ENCODE data around the gene POLR2J2. TPM values are rescaled to one million over a fixed set of nuclear protein-coding genes. Genes with fewer than 3 reads are reported as not detected.
"Not testable (repeated sequence)": the region's sequence is repeated elsewhere in the genome, so short reads cannot be mapped to it uniquely, and the experiment has no call there.

Gene POLR2J2
- polyA plus RNA-seq, 1 of the 3 experiments (the other 2 are of a cell fraction), result 3.5 TPM

GRCh38 chr7:102689436-102690282 is 18.2 kb upstream of the POLR2J2 start:
- H4K20me1 ChIP-seq (ENCODE audit: insufficient read depth); DNase-seq; H3K9me3 ChIP-seq; H2AFZ ChIP-seq (ENCODE audit: low read depth); H3K9me2 ChIP-seq; CTCF ChIA-PET; H3K9ac ChIP-seq; H3K27ac ChIP-seq (ENCODE audit: low read depth in 2 of 2, low read length in 1 of 2); POLR2A ChIA-PET; H3K79me2 ChIP-seq (ENCODE audit: insufficient read depth); H3K4me1 ChIP-seq (ENCODE audit: control insufficient read depth in 1 of 2, insufficient read depth in 2 of 2, low read depth in 1 of 2, low read length in 1 of 2); H3K36me3 ChIP-seq (replicated peaks in 1 of 2; ENCODE audit: control insufficient read depth in 1 of 2, insufficient read depth in 2 of 2, low read length in 1 of 2); H3K27me3 ChIP-seq (ENCODE audit: insufficient read depth); H3K4me2 ChIP-seq; H3F3A ChIP-seq (replicated peaks; ENCODE audit: insufficient read depth): not testable (repeated sequence)
- WGBS (ENCODE audit: low lambda C conversion rate), result no CpG with 5 or more reads among the region's 74 CpGs
- H3K4me3 ChIP-seq (ENCODE audit: low read depth in 2 of 2, low read length in 1 of 2), result peak overlapping the region in 1 of 2 experiments; percentile 17; a peak in 1 of 4 replicates

- H3K4me2 ChIP-seq; H3K9me3 ChIP-seq; DNase-seq; H3K9ac ChIP-seq; H3K79me2 ChIP-seq (ENCODE audit: insufficient read depth); CTCF ChIA-PET; H3K4me3 ChIP-seq (ENCODE audit: low read depth in 2 of 2, low read length in 1 of 2); H3K9me2 ChIP-seq; POLR2A ChIA-PET; H3K27ac ChIP-seq (ENCODE audit: low read depth in 2 of 2, low read length in 1 of 2); H2AFZ ChIP-seq (ENCODE audit: low read depth); H3F3A ChIP-seq (replicated peaks; ENCODE audit: insufficient read depth); H3K4me1 ChIP-seq (ENCODE audit: control insufficient read depth in 1 of 2, insufficient read depth in 2 of 2, low read depth in 1 of 2, low read length in 1 of 2); H3K36me3 ChIP-seq (replicated peaks in 1 of 2; ENCODE audit: control insufficient read depth in 1 of 2, insufficient read depth in 2 of 2, low read length in 1 of 2); H4K20me1 ChIP-seq (ENCODE audit: insufficient read depth); H3K27me3 ChIP-seq (ENCODE audit: insufficient read depth): not testable (repeated sequence)
- no CpG with 5 or more reads among the region's 37 CpGs for WGBS (ENCODE audit: low lambda C conversion rate)
Observed at GRCh38 chr7:102688299-102689036, 17.0 kb upstream of the POLR2J2 start.

- H2AFZ ChIP-seq (ENCODE audit: low read depth); CTCF ChIA-PET; H3K27me3 ChIP-seq (ENCODE audit: insufficient read depth); DNase-seq; POLR2A ChIA-PET; H3K36me3 ChIP-seq (replicated peaks in 1 of 2; ENCODE audit: control insufficient read depth in 1 of 2, insufficient read depth in 2 of 2, low read length in 1 of 2); H3K4me3 ChIP-seq (ENCODE audit: low read depth in 2 of 2, low read length in 1 of 2); H3F3A ChIP-seq (replicated peaks; ENCODE audit: insufficient read depth); H3K79me2 ChIP-seq (ENCODE audit: insufficient read depth); H3K9ac ChIP-seq; H3K4me2 ChIP-seq; H4K20me1 ChIP-seq (ENCODE audit: insufficient read depth); H3K9me2 ChIP-seq; H3K27ac ChIP-seq (ENCODE audit: low read depth in 2 of 2, low read length in 1 of 2); H3K9me3 ChIP-seq; H3K4me1 ChIP-seq (ENCODE audit: control insufficient read depth in 1 of 2, insufficient read depth in 2 of 2, low read depth in 1 of 2, low read length in 1 of 2): not testable (repeated sequence)
- no CpG with 5 or more reads among the region's 5 CpGs for WGBS (ENCODE audit: low lambda C conversion rate)
Observed at GRCh38 chr7:102682560-102682959, 11.1 kb upstream of the POLR2J2 start.

DNA sequence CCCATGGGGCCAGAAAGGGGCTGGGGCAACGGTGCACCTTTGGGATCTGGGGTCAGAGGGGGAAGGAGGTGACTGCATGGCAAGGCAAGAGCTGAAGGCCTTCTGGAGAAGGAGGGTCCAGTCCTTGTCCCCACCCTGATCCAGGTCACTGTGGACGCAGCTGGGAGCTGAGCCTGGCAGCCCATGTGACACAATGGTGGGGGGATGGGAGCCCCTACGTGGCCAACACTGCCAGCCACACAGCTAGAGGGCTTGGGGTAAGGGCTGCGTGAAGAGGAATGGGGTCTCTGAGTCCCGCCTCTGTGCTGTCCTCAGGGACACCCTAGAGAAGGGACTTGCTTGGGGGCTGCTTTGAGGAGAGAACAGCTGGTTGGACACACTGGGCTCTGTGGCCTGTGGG is 9.3 kb upstream of the POLR2J2 start:
- H3K4me1 ChIP-seq (ENCODE audit: control insufficient read depth in 1 of 2, insufficient read depth in 2 of 2, low read depth in 1 of 2, low read length in 1 of 2); H3K4me2 ChIP-seq; H3F3A ChIP-seq (replicated peaks; ENCODE audit: insufficient read depth); CTCF ChIA-PET; H3K9me2 ChIP-seq; DNase-seq; H4K20me1 ChIP-seq (ENCODE audit: insufficient read depth); H3K9ac ChIP-seq; POLR2A ChIA-PET; H3K36me3 ChIP-seq (replicated peaks in 1 of 2; ENCODE audit: control insufficient read depth in 1 of 2, insufficient read depth in 2 of 2, low read length in 1 of 2); H3K4me3 ChIP-seq (ENCODE audit: low read depth in 2 of 2, low read length in 1 of 2); H3K79me2 ChIP-seq (ENCODE audit: insufficient read depth); H3K9me3 ChIP-seq; H3K27ac ChIP-seq (ENCODE audit: low read depth in 2 of 2, low read length in 1 of 2); H2AFZ ChIP-seq (ENCODE audit: low read depth); H3K27me3 ChIP-seq (ENCODE audit: insufficient read depth): not testable (repeated sequence)
- WGBS (ENCODE audit: low lambda C conversion rate), result no CpG with 5 or more reads among the region's 5 CpGs

DNA sequence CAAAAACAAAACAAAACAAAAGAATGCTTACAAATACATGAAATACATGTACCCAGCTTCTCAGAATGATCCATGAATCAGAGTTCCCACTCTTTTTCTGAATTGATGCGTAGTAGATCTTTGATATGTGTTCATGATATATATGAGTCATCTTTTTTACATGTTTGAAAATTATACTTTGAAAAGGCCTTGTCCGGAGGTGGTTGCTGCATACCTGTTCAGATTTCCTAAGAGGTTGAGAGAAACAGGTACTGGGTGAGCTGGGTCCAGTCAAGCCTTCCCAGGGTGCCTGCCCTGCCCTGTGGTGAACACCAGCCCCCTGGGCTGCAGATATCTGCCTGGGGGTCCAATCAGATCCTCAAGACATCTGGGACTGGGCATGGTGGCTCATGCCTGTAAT is 4.1 kb upstream of the POLR2J2 start:
- H3K4me1 ChIP-seq (ENCODE audit: control insufficient read depth in 1 of 2, insufficient read depth in 2 of 2, low read depth in 1 of 2, low read length in 1 of 2); H3F3A ChIP-seq (replicated peaks; ENCODE audit: insufficient read depth); H2AFZ ChIP-seq (ENCODE audit: low read depth); H3K4me2 ChIP-seq; H3K9me2 ChIP-seq; H3K4me3 ChIP-seq (ENCODE audit: low read depth in 2 of 2, low read length in 1 of 2); H3K79me2 ChIP-seq (ENCODE audit: insufficient read depth); H3K9ac ChIP-seq; H3K36me3 ChIP-seq (replicated peaks in 1 of 2; ENCODE audit: control insufficient read depth in 1 of 2, insufficient read depth in 2 of 2, low read length in 1 of 2); H3K27me3 ChIP-seq (ENCODE audit: insufficient read depth); H3K27ac ChIP-seq (ENCODE audit: low read depth in 2 of 2, low read length in 1 of 2); H4K20me1 ChIP-seq (ENCODE audit: insufficient read depth); DNase-seq; POLR2A ChIA-PET; H3K9me3 ChIP-seq; CTCF ChIA-PET: not testable (repeated sequence)
- WGBS (ENCODE audit: low lambda C conversion rate), result 73% methylated on average over 1 of the region's 2 CpGs

GRCh38 chr7:102673447-102674067 is 2.1 kb upstream of the POLR2J2 start:
- H4K20me1 ChIP-seq (ENCODE audit: insufficient read depth); H3K27ac ChIP-seq (ENCODE audit: low read depth in 2 of 2, low read length in 1 of 2); H3K27me3 ChIP-seq (ENCODE audit: insufficient read depth); H3K79me2 ChIP-seq (ENCODE audit: insufficient read depth); H3K4me2 ChIP-seq; H3K9me3 ChIP-seq; DNase-seq; H3K4me3 ChIP-seq (ENCODE audit: low read depth in 2 of 2, low read length in 1 of 2); H3K9me2 ChIP-seq; CTCF ChIA-PET; H3K36me3 ChIP-seq (replicated peaks in 1 of 2; ENCODE audit: control insufficient read depth in 1 of 2, insufficient read depth in 2 of 2, low read length in 1 of 2); H2AFZ ChIP-seq (ENCODE audit: low read depth); POLR2A ChIA-PET; H3F3A ChIP-seq (replicated peaks; ENCODE audit: insufficient read depth); H3K9ac ChIP-seq; H3K4me1 ChIP-seq (ENCODE audit: control insufficient read depth in 1 of 2, insufficient read depth in 2 of 2, low read depth in 1 of 2, low read length in 1 of 2): not testable (repeated sequence)
- WGBS (ENCODE audit: low lambda C conversion rate), result no CpG with 5 or more reads among the region's 9 CpGs

All from SK-N-SH (cell line).